K562 (cell line): ENCODE measurements around the gene TRIM62. TPM values are rescaled to one million over a fixed set of nuclear protein-coding genes. Genes with fewer than 3 reads are reported as not detected.
A peak's percentile ranks its signal among the peaks of the same experiment; 100 is the strongest.

Experiments
- CREB1 ChIP-seq, 2 experiments: sonication (generic) in 1 of 2; formaldehyde crosslinking in 1 of 2; IDR thresholded peaks; 2 replicates each; pipeline versions ENCODE4 v1.6.1 to v1.8.0; 2012 to 2022; ENCODE audit warnings: inconsistent platforms in 1 of 2, mild to moderate bottlenecking in 1 of 2, missing genetic modification reagents in 1 of 2, moderate library complexity in 1 of 2
- CREB3L1 ChIP-seq: fragments of 450-650 bp; IDR thresholded peaks from 2 replicates; pipeline ENCODE4 v1.6.1; 2014; ENCODE audit warnings: low read depth, mild to moderate bottlenecking, moderate library complexity, borderline replicate concordance
- CSDE1 ChIP-seq, 2 experiments: fragments of 450-650 bp; IDR thresholded peaks; 2 replicates each; pipeline ENCODE4 v1.6.1; 2016; ENCODE audit warnings: mild to moderate bottlenecking in 1 of 2
- CTBP1 ChIP-seq: fragments of 450-650 bp; IDR thresholded peaks from 2 replicates; pipeline ENCODE4 v1.6.1; 2016; ENCODE audit warnings: borderline replicate concordance
- FOXK1 ChIP-seq: sonication (generic); formaldehyde crosslinking; IDR thresholded peaks from 2 replicates; pipeline ENCODE4 v1.8.0; 2022; ENCODE audit warnings: missing genetic modification reagents, mild to moderate bottlenecking, borderline replicate concordance
- FOXM1 ChIP-seq, 2 experiments: fragments of 450-650 bp in 1 of 2; sonication (generic) in 1 of 2; formaldehyde crosslinking in 1 of 2; IDR thresholded peaks; 2 replicates each; pipeline versions ENCODE4 v1.6.1 to v1.9.0; 2017 to 2022; ENCODE audit warnings: low read depth in 2 of 2, mild to moderate bottlenecking in 2 of 2, missing genetic modification reagents in 1 of 2, moderate library complexity in 1 of 2
- JUN ChIP-seq, 2 experiments: sonication (generic) in 1 of 2; formaldehyde crosslinking in 1 of 2; IDR thresholded peaks; 2 replicates each; pipeline versions ENCODE4 v1.6.1 to v1.8.0; 2012 to 2022; ENCODE audit warnings: borderline replicate concordance in 2 of 2, mild to moderate bottlenecking in 2 of 2, improper control_type of control experiment in 1 of 2, low read depth in 1 of 2, low read length in 1 of 2, missing genetic modification reagents in 1 of 2
- LCOR ChIP-seq: sonication (generic); formaldehyde crosslinking; IDR thresholded peaks from 2 replicates; pipeline ENCODE4 v1.8.0; 2022; ENCODE audit warnings: mild to moderate bottlenecking, missing genetic modification reagents
- MTA1 ChIP-seq: fragments of 450-650 bp; IDR thresholded peaks from 2 replicates; pipeline ENCODE4 v1.6.1; 2017; ENCODE audit warnings: borderline replicate concordance
- NELFE ChIP-seq: IDR thresholded peaks from 2 replicates; pipeline ENCODE4 v1.6.1; 2011; ENCODE audit warnings: mild to moderate bottlenecking; ENCODE audit not compliant: insufficient read depth, insufficient read length
- NFE2 ChIP-seq: IDR thresholded peaks from 2 replicates; pipeline ENCODE4 v1.6.1; 2014; ENCODE audit warnings: antibody characterized with exemption, low read depth
- NR2F6 ChIP-seq: fragments of 450-650 bp; formaldehyde crosslinking; IDR thresholded peaks from 2 replicates; pipeline ENCODE4 v1.4.0; 2020; ENCODE audit warnings: mild to moderate bottlenecking
- SMAD2 ChIP-seq: fragments of 150-350 bp; IDR thresholded peaks from 2 replicates; pipeline ENCODE4 v1.6.1; 2014; ENCODE audit warnings: low read depth, mild to moderate bottlenecking, low read length
- SREBF2 ChIP-seq: sonication (generic); formaldehyde crosslinking; IDR thresholded peaks from 2 replicates; pipeline ENCODE4 v1.4.0; 2020; ENCODE audit warnings: mild to moderate bottlenecking, missing genetic modification reagents
- TARDBP ChIP-seq: fragments of 450-650 bp; IDR thresholded peaks from 2 replicates; pipeline ENCODE4 v1.6.1; 2016
- ZBED1 ChIP-seq: IDR thresholded peaks from 2 replicates; pipeline ENCODE4 v1.6.1; 2014
- ZNF431 ChIP-seq: sonication (generic); formaldehyde crosslinking; IDR thresholded peaks from 2 replicates; pipeline ENCODE4 v1.8.0; 2022; ENCODE audit warnings: mild to moderate bottlenecking, missing genetic modification reagents
- ZZZ3 ChIP-seq: fragments of 450-650 bp; IDR thresholded peaks from 2 replicates; pipeline ENCODE4 v1.6.1; 2016; ENCODE audit warnings: antibody characterized with exemption, mild to moderate bottlenecking, moderate library complexity
- polyA plus RNA-seq, 8 experiments: library from polyadenylated mRNA; depleted of rRNA in 4 of 8; stranded (reverse) in 5 of 8; unstranded in 3 of 8; fragments of >200 nt; fragmentation: Nextera tagmentation in 2 of 8; fragmentation: Illumina TruSeq in 1 of 8; extraction: Ambion mirVana in 2 of 8; extraction: Trizol in 1 of 8; gene quantifications; 2 replicates each; pipeline versions ENCODE4 v1.2.1 to v1.2.3, GENCODE V29; 2011 to 2014; ENCODE audit warnings: inconsistent platforms in 1 of 8, missing spikeins in 1 of 8
- total RNA-seq, 7 experiments: library from RNA; depleted of rRNA in 6 of 7; stranded (reverse); fragments of >200 nt in 6 of 7; fragmentation: Illumina TruSeq in 2 of 7; extraction: Trizol in 2 of 7; gene quantifications; 2 replicates each; pipeline versions ENCODE4 v1.2.1 to v1.2.3, GENCODE V29; 2011 to 2021; ENCODE audit warnings: low replicate concordance in 1 of 7
- TF ChIP-seq, protein P1 (sequence below): sonication (generic); formaldehyde crosslinking; IDR thresholded peaks from 2 replicates; pipeline ENCODE4 v1.8.0; 2022; ENCODE audit warnings: mild to moderate bottlenecking, missing genetic modification reagents, borderline replicate concordance
- TF ChIP-seq, protein P2 (sequence below): fragments of 250-450 bp; sonication (Bioruptor Pico); IDR thresholded peaks from 2 replicates; pipeline ENCODE4 v1.5.0; 2021
- TF ChIP-seq, protein P3 (sequence below): fragments of 250-450 bp; sonication (Bioruptor Pico); IDR thresholded peaks from 2 replicates; pipeline ENCODE4 v1.8.0; 2021; ENCODE audit warnings: mild to moderate bottlenecking, moderate library complexity

TRIM62 gene
- total and polyA plus RNA-seq, 9 of the 15 experiments (the other 6 are each of a cell fraction or from before 2014, with no cell fraction given) = 0.18 to 2.3 (median 0.52) TPM

GRCh38 chr1:33127001-33127823 lies 54.6 kb downstream of the TRIM62 start (continued):
- TF ChIP-seq CREB3L1 (peak; percentile 97; the same call in 1 of the 2 replicates), SREBF2 (CRISPR knock-in tag) (no peak), ZZZ3 (no peak), NR2F6 (CRISPR knock-in tag) (no peak), TARDBP (peak; percentile 61; the same call in 1 of the 2 replicates), ZBED1 (peak; percentile 86; the same call in 1 of the 2 replicates), FOXM1 (IDR thresholded peaks at IDR 0.05; ENCODE audit: low read depth) (peak; percentile 80), FOXM1 (CRISPR knock-in tag; IDR thresholded peaks at IDR 0.05; ENCODE audit: low read depth) (no peak), SMAD2 (no peak), FOXK1 (CRISPR knock-in tag) (no peak), CTBP1 (peak; percentile 80), MTA1 (0 out of 2 replicates have a peak, but pooled peaks have one; percentile 43), ZNF431 (no peak), NELFE (no peak), NFE2 (peak; percentile 30; the same call in 1 of the 2 replicates), CREB1 (IDR thresholded peaks at IDR 0.05) (peak; percentile 62), CREB1 (CRISPR knock-in tag; IDR thresholded peaks at IDR 0.05) (no peak), JUN (IDR thresholded peaks at IDR 0.05; ENCODE audit: borderline replicate concordance, low read depth, low read length) (0 out of 2 replicates have a peak, but pooled peaks have one; percentile 18), JUN (CRISPR knock-in tag; IDR thresholded peaks at IDR 0.05; ENCODE audit: borderline replicate concordance) (no peak), LCOR (CRISPR knock-in tag) (0 out of 2 replicates have a peak, but pooled peaks have one; percentile 29), CSDE1 (IDR thresholded peaks at IDR 0.05) (no peak)
- TF ChIP-seq, protein P1, sequence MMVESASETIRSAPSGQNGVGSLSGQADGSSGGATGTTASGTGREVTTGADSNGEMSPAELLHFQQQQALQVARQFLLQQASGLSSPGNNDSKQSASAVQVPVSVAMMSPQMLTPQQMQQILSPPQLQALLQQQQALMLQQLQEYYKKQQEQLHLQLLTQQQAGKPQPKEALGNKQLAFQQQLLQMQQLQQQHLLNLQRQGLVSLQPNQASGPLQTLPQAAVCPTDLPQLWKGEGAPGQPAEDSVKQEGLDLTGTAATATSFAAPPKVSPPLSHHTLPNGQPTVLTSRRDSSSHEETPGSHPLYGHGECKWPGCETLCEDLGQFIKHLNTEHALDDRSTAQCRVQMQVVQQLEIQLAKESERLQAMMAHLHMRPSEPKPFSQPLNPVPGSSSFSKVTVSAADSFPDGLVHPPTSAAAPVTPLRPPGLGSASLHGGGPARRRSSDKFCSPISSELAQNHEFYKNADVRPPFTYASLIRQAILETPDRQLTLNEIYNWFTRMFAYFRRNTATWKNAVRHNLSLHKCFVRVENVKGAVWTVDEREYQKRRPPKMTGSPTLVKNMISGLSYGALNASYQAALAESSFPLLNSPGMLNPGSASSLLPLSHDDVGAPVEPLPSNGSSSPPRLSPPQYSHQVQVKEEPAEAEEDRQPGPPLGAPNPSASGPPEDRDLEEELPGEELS (CRISPR knock-in tag) = no peak
- TF ChIP-seq, protein P2, sequence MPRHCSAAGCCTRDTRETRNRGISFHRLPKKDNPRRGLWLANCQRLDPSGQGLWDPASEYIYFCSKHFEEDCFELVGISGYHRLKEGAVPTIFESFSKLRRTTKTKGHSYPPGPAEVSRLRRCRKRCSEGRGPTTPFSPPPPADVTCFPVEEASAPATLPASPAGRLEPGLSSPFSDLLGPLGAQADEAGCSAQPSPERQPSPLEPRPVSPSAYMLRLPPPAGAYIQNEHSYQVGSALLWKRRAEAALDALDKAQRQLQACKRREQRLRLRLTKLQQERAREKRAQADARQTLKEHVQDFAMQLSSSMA (CRISPR knock-in tag) = no peak
- TF ChIP-seq, protein P3, sequence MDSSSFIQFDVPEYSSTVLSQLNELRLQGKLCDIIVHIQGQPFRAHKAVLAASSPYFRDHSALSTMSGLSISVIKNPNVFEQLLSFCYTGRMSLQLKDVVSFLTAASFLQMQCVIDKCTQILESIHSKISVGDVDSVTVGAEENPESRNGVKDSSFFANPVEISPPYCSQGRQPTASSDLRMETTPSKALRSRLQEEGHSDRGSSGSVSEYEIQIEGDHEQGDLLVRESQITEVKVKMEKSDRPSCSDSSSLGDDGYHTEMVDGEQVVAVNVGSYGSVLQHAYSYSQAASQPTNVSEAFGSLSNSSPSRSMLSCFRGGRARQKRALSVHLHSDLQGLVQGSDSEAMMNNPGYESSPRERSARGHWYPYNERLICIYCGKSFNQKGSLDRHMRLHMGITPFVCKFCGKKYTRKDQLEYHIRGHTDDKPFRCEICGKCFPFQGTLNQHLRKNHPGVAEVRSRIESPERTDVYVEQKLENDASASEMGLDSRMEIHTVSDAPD (CRISPR knock-in tag) = no peak
